GM21786 (cell line): Measurements from ENCODE around the gene MEG3.

Source experiments
- ATAC-seq: cut with Tn5 transposase; IDR thresholded peaks from one replicate; pipeline ENCODE4 v1.9.1; 2021; ENCODE audit not compliant: unreplicated experiment

The MEG3 gene

DNA sequence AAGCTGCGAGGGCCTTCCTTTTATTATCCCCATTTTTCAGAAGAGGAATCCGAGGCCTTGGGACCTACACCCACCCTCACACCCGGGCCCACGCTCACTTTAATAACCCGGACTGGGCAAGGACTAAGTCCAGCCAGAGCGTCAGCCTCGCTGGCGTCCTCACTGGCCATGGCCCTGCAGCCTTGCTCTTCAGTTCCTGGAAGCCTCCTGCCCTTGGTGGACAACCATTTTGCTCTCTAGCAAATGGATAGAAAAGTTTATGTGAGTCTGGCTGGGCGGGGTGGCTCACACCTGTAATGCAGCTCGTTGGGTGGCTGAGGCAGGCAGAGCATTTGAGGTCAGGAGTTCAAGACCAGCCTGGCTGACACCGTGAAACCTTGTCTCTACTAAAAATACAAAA lies 67.8 kb downstream of the MEG3 start:
- no peak for ATAC-seq

- no peak for ATAC-seq
Observed at GRCh38 chr14:100894416-100894815, 68.5 kb downstream of the MEG3 start.

DNA sequence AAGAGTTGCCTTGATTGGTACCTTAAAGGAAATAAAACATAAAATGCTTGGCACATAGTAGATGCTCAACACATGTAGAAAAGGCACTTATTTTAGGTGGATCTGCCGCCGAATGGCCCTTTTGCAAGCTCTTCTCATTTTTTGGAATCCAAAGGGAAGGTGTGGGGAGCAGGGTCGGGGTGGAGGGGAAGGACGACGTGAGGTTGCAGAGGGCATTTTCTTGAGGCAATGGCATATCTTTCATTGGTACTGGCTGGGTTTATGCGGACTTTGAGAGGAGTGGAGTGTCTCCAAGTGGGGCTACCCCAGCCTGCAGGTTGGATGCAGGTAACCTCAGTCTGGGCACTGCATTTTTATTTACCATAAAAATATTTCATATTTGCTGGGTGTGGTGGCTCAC lies 69.5 kb downstream of the MEG3 start:
- no peak for ATAC-seq

DNA sequence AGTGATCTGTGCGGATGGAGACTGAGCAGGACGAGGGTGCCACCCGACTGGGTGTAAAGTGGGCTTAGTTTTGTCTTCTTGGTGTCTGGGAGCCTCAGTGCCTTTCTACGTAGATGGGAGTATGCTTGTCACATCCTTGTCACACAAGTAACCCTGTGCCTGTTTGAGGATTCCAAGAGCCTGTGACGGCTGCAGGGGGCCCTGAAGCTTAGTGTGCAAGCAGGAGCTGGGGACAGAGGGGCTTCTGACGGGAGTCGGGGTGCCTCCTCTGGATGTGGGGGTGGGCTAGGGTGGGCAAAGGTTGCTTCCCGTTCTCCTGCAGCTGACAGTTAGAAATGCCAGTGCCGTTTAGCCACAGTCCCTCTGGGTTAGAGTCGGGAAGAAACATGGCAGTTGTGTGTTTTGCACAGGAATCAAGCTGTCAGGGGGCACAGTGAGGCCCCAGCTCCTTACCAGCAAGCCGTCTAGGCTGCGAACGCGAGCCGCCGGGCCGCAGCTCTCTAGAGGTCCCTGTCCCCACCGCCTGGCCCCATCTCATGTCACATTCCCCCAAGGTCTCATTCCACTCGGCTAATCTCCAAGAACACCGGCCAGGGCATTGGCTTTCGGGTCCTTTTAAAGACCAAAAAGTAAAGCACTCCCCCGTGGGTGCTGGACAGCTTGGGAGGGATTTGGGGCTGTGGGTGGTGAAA lies 70.6 kb downstream of the MEG3 start:
- no peak for ATAC-seq

GRCh38 chr14:100898465-100898864 lies 72.5 kb downstream of the MEG3 start:
- ATAC-seq: no peak

DNA sequence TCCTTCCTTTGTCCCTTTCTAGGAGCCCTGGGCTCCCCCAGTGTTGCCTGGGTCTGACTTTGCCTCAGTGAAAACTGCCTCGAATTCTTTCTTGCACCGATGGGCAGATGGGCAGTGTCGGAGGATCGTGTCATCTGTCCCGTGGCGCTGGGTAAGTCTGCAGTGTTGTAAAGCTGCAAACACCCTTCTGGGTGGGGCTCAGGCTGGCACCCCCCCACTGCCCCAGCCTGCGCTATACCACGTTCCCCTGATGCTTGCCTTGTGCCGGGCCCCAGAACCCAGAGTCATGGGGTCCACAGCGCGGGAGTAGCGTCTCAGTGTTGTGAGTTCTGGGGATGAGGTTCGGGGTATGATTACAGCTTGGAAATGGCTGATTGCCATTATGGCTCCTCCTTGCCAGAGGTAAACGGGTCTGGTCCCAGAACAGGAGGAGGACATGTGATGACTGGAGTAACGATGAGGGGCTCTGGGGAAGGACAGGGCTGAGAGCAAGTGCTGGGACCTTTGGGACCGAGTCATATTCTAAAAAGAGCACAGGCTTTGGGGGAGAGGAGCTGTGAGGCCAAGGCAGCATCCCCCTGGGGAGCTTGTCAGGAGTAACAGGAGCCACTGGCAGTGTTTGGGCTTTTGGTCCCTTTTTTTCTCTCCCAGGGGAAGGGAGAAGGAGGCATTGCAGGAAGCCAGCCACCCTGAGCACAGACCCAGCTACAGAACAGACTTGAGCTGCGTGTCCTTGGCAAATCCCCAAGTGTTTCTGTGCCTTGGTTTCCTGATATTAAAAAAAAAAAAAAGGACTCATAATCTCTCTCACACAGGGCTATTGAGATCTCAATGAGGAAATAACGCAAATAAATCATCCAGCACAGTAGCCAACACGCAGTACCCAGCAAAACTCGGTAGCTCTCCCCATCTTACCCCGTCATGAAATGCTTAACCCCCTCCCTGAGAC lies 73.3 kb downstream of the MEG3 start:
- no peak for ATAC-seq

DNA sequence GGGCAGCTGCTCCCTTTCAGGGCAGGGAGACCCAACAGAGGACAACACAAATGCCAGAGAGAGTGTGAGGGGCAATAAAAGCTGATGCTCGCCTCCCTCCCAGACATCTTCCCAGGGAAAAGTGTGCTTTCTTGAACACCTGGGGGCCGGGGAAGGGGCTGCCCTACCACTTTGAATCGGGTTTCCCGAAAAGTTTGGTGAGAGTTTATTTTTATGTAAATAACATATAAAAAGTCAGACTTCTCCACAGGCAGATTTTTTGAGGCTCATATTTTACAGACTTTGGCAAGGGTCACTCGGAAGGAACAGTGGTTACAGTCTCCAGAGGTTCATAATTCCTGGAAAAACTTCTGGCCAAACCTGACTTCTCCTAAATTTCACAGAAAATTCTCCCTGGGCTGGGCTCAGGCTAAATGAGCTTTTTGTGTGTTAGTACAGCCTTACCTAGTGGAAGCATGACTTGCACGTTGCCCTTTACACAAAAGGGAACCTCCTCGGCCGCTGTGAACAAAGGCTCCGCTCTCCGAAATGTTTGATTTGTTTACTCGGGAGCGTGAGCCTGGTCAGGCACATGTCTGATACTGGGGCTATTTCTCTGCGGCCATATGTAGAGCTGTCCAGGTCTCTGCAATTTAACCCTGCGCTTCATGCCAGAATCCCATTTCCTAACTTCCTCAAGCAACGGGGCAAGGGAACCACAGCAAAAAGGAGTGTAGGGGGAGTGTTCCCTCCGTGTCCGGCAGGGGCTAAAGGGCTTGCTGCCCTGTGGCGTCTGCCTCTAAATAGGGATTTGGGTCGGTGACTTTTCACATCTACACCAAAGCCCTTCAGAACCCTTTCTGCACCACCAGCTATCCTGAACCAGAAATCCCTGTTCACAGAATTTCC lies 74.2 kb downstream of the MEG3 start:
- ATAC-seq: no peak

DNA sequence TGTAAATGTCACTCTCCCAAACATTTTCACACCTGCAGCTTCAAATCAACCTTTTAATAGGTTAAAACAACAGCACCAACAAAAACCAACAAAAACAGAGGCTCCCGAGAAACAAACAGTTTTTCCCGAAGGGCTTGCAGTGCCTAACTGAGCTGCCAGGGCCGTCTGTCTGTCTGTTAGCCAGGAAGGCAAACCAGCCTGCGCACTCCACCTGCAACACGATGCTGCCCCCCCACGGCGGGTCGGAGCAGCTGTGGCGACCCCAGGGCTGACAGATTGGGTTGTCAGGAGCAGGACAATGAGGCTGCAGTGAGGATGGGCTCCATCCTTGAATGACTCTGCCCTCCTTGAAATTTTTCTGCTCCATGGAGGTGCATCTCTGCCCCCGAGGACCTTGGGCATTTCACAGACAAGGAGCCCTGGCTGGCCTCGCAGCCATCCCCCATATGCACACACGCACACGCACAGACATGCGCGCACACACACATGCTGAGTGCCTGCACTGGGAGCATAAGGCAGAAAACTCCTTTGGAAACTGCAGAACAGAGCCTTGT lies 75.0 kb downstream of the MEG3 start:
- no peak for ATAC-seq

DNA sequence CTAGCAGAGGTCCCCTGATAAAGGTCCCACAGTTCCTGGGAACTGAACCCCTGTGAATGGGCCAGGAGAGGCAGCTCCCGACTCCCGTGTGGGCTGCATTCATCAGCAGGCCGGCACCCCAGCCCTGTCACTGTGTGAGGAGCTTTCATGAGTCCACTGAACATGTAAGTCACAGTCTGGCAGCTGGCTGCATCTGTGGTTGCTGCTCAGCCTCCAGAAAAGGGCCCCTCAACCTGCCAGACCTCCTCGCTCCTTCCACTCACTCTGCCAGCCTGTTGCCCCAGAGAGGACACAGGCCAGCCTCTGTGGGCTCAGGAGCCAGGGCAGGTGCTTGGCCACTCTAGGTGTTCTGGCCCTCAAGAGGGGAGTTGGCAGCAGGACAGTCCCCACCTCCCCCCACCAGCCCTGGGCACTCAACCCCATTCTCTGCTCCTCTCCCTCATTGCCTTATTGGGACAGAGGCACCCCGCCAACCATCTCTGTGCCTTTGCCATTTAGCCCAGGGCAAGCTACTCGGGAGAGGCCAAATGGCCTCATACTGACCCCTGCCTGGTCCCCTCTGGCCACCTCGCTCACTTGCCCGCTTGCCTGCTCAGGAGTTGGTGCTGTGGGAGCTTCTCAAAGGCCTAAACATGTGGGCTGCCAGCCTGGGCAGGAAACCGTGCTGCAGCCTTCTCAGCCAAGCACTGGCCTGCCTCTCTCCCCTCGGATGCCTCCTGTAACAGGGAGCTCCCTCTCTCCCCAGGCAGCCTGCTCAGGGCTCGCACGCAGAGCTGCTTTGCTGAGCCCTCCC lies 75.7 kb downstream of the MEG3 start:
- no peak for ATAC-seq

- no peak for ATAC-seq
Observed at GRCh38 chr14:100902295-100903133, 76.6 kb downstream of the MEG3 start.

DNA sequence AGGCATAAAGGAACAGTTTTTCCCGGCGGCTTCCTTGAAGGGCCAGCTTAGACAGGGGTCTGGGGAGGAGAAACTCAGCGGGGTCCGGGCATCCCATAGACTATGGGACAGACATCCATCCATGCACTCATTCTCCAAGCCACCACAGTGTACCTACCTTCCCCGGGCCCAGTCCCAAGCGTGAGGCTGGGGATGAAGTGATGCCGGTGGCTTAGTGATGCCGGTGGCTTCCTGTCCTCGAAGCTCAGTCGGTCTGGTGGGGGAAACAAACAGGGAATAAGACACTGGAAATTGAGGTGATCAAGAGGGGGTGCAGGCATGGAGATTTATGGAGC lies 77.2 kb downstream of the MEG3 start:
- no peak for ATAC-seq

GRCh38 chr14:100903672-100904185 lies 77.8 kb downstream of the MEG3 start, which contains the start of gene RTL1:
Gene RTL1 (minus strand): TSS chr14:100903722. CDS start chr14:100884788, 18,934 bp downstream.
- no peak for ATAC-seq

DNA sequence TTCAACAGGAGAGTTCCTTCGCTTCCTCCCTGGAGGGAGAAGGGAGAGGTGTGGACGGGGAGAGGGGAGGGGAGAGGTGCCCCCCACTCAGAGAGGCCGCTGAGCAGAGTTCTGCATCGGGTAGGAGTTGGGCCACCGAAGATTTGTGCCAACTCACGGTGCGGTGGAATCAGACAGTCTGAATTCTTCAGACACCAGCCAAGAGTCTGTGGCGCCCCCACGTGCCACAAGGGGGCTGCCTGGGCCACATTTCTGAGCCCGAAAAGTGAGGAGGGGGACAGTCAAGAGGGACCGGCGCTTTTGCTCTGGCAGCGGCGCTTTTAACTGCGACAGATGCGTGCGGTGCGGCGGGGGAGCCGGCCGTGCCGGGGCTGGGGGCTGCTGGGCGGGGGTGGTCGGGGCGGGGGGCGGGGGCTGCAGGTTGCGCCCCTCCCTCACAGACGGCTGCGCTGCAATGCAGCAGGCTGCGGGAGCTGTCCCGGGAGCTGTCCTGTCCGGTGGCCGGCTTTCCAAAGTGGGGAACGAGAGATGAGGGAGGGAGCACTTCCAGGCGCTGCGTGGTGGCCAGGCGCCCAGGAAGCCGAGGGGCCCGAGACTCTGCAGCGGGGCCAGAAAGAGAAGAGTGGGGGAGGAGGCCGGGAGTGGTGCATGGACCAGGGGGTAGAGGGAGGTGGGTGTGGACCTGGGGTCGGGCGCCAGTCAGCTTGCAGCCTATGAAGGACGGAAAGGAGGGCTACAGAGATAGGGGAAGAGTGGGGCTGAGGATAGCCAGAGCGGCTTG lies 78.6 kb downstream of the MEG3 start:
- no peak for ATAC-seq

- ATAC-seq: no peak
Observed at GRCh38 chr14:100905166-100905565, 79.2 kb downstream of the MEG3 start.

- no peak for ATAC-seq
Observed at GRCh38 chr14:100906420-100906819, 80.5 kb downstream of the MEG3 start.

DNA sequence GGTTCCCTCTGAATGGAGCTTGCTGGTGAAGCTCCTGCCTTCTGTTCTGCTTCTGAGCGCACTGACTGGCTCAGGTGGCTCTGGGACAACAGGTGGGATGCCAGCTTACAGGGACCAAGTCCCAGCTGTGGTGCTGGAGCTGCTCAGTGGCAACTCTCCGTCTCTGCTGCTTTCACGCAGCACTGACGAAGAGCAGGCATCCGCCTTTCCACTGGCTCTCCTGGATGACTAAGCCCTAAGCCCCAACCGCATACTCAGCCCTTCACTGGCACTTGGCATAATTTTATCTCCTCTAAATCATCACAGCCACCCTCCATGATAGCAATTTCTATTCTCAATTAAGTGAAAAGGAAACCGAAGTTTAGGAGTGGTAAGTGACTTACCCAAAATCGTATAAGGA lies 81.3 kb downstream of the MEG3 start:
- ATAC-seq: no peak

DNA sequence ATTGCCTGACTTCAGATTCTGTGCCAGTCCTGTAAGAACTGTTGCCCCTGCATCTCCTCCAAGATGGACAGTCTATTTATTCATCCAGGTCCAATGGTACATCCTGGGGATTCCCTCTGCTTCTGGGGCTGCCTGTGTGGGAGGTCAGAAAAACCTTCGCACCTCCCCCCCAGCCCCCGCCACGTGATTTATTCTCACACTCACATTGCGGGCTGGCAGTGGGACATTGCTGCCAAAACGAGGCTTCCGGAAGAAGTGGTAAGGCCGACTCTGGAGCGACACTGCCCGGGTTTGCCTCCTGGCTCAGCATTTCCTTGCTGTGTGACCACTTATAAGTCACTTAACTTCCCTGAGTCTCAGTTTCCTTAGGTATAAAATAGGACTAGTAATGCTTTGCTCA lies 83.5 kb downstream of the MEG3 start:
- ATAC-seq: no peak
